Measurements from ENCODE around the gene PNKD. TPM values are rescaled to one million over a fixed set of nuclear protein-coding genes. Genes with fewer than 3 reads are reported as not detected.

Gene PNKD
- total RNA-seq, 1 donor from 2014 or later: 53.3 TPM

DNA sequence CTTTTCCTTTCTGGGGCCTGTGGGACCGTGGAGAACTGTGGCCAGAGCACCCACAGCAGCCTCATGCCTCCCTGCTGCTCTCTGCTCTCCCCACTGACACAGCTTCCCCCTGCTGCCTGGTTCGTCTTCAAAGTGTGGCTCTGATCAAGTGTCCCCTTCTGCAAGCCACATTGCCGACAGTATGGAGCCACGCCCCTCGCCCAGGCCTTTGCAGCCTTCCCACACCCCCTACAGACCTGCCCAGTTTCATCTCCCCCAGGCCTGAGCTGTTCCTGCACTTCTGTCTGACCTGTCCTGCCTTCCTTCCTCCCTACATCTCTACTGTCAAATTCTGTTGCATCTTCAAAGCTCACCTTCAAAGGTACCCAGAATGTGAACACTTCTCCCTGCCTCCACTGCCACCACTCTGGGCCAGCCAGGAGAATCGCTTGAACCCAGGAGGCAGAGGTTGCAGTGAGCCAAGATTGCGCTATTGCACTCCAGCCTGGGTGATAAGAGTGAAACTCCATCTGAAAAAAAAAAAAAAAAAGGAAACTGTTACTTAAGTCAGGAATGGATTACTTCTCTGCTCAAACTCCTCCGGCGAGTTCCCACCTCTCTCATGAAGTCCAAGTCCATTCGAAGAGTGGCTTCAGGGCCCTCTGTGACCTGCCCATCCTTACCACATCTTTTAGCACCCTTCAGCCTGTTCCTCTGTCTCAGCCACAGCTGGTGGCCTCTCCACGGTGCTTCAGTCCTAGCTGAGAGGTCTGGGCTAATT is 57.3 kb downstream of the PNKD start:
- TF ChIP-seq, protein P1, sequence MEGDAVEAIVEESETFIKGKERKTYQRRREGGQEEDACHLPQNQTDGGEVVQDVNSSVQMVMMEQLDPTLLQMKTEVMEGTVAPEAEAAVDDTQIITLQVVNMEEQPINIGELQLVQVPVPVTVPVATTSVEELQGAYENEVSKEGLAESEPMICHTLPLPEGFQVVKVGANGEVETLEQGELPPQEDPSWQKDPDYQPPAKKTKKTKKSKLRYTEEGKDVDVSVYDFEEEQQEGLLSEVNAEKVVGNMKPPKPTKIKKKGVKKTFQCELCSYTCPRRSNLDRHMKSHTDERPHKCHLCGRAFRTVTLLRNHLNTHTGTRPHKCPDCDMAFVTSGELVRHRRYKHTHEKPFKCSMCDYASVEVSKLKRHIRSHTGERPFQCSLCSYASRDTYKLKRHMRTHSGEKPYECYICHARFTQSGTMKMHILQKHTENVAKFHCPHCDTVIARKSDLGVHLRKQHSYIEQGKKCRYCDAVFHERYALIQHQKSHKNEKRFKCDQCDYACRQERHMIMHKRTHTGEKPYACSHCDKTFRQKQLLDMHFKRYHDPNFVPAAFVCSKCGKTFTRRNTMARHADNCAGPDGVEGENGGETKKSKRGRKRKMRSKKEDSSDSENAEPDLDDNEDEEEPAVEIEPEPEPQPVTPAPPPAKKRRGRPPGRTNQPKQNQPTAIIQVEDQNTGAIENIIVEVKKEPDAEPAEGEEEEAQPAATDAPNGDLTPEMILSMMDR (conservative IDR thresholded peaks at IDR 0.05; ENCODE audit: low read depth, low read length): no peak
- no peak for DNase-seq (ENCODE audit: low read depth)
- H3K4me3 ChIP-seq (ENCODE audit: low read depth, low read length): no peak overlapping the region

DNA sequence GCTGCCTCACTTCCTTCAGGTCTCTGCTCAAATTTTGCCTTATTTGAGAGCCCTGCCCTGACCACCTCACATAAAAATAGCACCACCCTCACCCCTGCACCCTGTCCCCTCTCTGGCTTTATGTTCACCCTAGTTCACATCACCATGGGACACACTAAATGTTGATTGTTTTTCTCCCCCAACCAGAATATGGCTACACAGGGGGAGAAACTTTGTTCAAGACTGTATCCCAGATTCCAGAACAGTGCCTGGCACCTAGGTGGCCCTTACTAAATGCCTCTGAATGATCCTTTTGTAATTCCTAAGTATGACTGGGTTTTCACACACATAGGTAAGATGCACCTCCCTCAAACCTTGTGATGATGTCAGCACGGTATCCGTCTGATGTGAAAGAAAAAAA is 58.0 kb downstream of the PNKD start:
- no peak overlapping the region for H3K4me3 ChIP-seq (ENCODE audit: low read depth, low read length)
- TF ChIP-seq, protein P1 (conservative IDR thresholded peaks at IDR 0.05; ENCODE audit: low read depth, low read length): no peak
- DNase-seq (ENCODE audit: low read depth): no peak

DNA sequence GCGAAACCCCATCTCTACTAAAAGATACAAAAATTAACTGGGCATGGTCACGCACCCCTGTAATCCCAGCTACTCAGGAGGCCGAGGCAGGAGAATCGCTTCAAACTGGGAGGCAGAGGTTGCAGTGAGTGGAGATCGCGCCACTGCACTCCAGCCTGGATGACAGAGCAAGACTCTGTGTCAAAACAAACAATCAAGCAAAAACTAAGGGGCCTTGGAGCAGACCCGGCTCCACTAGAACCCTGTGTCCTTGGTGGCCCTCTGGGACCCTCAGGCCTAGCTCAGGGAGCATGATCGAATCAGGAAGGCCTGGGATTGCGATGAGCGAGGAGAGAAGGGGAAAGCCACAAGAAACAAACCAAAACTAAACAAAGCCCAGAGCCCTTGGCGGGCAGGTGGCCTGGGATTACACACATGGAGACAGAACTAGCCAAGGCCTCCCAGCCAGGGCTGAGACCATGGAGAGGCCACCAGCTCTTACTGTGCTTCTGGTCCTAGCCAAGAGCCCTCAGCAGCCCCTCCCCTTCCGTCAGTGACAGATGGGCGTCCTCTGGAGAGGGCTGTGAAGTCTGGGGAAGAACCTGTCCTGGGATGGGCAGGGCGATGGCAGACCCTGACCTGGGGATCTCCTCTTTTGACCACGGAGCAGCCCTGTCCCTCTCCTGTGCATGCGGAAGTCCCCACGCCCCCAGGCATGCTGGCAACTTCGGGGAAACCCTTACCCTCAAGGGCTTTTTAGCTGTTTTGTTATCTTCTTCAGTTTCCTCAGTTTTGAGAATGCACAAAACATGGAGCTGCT is 58.9 kb downstream of the PNKD start:
- no peak overlapping the region for H3K4me3 ChIP-seq (ENCODE audit: low read depth, low read length)
- DNase-seq (ENCODE audit: low read depth): no peak
- TF ChIP-seq, protein P1 (conservative IDR thresholded peaks at IDR 0.05; ENCODE audit: low read depth, low read length): no peak

DNA sequence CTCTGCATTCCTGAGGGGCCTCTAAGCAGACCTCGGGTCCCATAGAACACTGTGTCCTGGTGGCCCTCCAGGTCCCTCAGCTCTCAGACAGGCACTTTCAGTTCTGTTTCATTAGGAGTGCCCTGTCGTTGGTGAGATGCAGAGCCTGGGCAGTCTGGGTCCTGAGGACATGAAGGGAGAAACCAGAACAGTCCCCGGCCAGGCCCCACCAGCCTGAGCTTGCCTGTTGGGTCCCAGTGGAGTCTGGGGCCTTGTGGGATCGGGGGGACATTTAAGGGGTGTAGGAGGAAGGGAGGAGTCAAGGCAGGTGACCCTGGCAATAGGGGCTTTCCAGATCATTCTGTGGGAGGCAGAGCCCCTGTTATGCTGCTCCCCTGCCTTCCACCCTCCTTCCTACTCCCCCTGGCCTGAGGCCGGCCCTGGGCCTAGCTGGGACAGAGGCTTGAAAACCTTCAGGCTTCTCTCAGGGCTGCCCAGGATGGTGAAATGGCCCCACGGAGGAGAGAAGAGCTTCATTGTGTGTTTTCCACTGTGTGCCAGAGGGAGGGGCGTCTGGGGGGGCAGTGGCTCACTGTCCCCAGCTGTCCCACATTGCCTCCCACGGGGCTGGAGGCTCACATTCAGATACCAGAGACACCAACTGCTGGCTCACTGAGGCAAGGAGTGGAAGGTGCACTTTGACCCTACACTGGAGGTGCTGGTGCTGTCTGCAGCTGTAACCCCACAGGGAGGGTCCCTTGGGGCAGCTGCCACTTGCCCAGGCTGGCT is 59.7 kb downstream of the PNKD start:
- no peak overlapping the region for H3K4me3 ChIP-seq (ENCODE audit: low read depth, low read length)
- no peak for DNase-seq (ENCODE audit: low read depth)
- TF ChIP-seq, protein P1 (conservative IDR thresholded peaks at IDR 0.05; ENCODE audit: low read depth, low read length): no peak

DNA sequence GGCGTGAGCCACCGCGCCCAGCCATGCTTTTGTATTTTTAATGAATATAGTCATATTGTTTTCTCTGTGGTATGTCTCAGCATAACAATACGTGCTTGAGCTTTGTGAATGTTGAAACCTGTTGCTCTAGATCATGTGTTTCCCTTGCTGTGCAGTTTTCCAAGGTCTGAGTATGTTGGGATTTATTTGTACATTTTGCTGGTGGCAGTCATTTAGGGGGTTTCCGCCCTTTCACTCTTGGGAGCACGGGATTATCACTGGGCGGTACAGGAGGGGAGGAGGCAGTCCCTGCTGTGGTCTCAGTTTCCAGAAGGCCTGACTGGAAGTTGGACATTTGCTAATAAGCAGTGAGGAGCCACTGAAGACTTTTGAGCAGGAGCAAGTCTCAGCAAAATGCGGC is 61.4 kb downstream of the PNKD start:
- DNase-seq (ENCODE audit: low read depth): no peak
- TF ChIP-seq, protein P1 (conservative IDR thresholded peaks at IDR 0.05; ENCODE audit: low read depth, low read length): no peak
- H3K4me3 ChIP-seq (ENCODE audit: low read depth, low read length): no peak overlapping the region

DNA sequence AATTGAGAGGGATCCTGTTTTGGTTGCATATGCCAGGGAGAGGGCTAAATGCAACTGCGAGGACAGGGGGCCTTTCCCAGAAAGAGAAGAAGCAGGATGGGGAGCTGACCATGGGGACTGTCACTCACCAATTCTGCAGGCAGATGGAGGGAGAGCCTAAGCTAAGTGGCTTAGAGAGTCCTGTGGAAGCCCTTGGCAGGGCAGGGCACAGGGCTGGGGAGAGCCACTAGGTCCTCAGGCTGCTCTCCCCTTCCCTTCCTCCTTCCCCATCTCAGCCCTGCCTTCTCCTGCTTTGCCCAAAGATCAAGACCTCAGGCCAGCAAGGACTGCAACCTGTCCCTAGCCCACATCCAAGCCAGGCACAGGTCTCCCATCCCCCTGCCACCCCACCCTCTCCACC is 62.0 kb downstream of the PNKD start:
- DNase-seq (ENCODE audit: low read depth): no peak
- TF ChIP-seq, protein P1 (conservative IDR thresholded peaks at IDR 0.05; ENCODE audit: low read depth, low read length): no peak

More for the DNA sequence above, 62.0 kb downstream of the PNKD start:
- no peak overlapping the region for H3K4me3 ChIP-seq (ENCODE audit: low read depth, low read length)
